ENCODE data around the gene LGALS3BP.

The LGALS3BP gene

DNA sequence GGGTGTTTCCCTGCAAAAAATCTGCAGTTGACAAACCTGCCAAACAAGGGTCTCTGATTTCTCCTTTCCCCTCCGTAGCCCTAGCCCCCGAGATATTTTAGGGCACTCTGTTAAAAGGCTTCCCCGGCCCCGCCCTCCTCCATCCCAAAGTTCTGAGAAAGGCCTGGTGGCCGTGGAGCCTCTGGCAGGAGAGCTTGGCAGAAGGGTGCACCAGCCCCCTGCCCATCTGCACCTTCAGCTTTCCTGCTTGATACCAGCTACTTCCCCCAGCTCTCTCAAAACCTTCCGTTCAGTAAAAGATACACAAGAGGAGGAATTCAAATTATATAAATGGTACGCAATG lies 30.6 kb upstream of the LGALS3BP start:
- Histone ChIP-seq H3K4me3 (ENCODE audit: low read depth, low read length) (peak overlapping the region; percentile 91), H3K4me1 (ENCODE audit: control insufficient read depth, insufficient read depth, low read length) (peaks cover 14% of the 10 kb centered on the region), H3K27ac (ENCODE audit: low read depth, low read length) (no peak overlapping the region), H3K9ac (ENCODE audit: low read length) (peak overlapping the region; percentile 46), H3K9me3 (ENCODE audit: control insufficient read depth, insufficient read depth, low read depth, low read length) (peaks cover 34% of the 10 kb centered on the region), H3K27me3 (ENCODE audit: control insufficient read depth, insufficient read depth, low read length) (peaks cover 39% of the 10 kb centered on the region), H3K36me3 (ENCODE audit: control insufficient read depth, insufficient read depth, low read length) (peaks cover 5% of the 10 kb centered on the region; the same call in 1 of the 2 replicates)

DNA sequence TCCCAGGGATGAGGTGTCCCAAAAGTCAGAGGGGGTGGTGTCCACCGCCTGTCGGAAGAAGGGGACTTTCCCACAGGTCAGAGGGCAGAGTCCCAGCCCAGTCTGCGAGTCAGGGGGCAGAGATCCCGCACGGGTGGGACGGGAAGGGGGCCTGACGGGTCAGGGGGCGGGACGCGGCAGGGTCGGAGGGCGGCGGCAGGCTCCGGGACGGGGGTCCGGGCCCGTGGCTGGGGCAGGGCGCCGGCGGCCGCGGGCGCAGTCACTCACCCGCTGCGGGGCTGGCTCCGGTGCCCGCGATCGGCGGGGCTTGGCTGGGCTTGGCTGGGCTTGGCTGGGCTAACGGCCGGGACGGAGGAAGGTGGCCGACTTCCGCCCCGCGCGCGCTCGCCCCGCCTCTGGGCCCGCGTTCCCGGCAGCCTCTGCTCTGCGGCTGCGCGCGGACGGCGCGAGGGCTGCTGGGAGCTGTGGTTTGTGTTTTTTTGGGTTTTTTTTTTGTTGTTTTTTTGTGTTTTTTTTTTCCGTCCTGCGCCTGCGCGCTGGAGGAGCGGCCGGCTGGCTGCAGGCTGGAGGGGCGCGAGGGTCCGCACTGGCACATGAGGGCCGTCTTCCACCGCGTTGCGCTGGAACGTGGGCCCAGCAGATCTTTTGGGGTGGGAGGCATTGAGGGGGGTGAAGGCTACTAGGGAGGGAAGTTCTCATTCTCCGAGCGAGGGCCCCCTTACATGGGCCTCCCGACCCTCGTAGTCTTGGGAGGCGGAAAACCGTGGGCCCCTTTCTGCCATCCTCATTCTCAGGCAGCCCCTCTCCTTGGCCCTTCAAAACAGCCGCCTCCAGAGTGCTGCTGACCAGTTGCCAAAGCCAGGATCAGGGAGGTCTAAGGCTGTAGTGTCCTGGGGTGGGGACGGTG lies 29.9 kb upstream of the LGALS3BP start, which contains the start of gene CANT1:
Gene CANT1 (minus strand): TSS at position 368 of the 907 bp plus-strand sequence. CDS start 12,142 bp downstream, outside the sequence.
- Histone ChIP-seq H3K9ac (ENCODE audit: low read length) (peak within 1 kb of the TSS; percentile 69), H3K4me1 (ENCODE audit: control insufficient read depth, insufficient read depth, low read length) (peaks cover 14% of the 10 kb centered on the region), H3K36me3 (ENCODE audit: control insufficient read depth, insufficient read depth, low read length) (peaks cover 5% of the 10 kb centered on the region; the same call in 1 of the 2 replicates), H3K27ac (ENCODE audit: low read depth, low read length) (no peak within 1 kb of the TSS), H3K4me3 (ENCODE audit: low read depth, low read length) (peak within 1 kb of the TSS; percentile 91), H3K9me3 (ENCODE audit: control insufficient read depth, insufficient read depth, low read depth, low read length) (peaks cover 28% of the 10 kb centered on the region), H3K27me3 (ENCODE audit: control insufficient read depth, insufficient read depth, low read length) (peaks cover 41% of the 10 kb centered on the region)

DNA sequence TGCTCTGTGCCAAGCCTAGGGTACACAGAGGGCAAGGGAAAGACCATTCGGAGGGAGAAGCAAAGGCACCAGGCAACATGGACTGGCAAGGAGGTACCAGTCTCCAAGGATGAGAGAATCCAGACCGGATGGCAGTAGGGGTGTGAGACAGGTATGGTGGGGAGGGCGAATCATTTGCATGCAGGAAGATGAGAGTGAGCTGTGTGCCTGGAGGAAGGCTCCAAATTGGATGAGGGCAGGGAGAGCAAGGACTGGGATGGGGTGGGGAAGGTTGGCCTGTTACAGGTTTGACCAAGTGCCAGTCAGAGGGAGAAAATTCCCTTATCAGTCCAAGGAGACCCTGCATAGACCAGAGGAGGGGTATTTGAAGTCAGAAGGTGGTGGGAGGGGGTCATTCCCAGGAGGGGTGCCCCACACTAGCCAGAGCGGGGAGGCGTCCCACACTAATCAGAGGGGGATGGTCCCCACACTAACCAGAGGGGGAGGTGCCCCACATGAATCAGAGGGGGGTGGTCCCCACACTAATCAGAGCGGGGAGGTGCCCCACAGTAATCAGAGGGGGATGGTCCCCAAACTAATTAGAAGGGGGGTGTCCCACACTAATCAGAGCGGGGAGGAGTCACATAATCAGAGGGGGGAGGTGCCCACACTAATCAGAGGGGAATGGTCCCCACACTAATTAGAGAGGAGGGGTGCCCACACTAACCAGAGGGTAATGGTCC lies 29.1 kb upstream of the LGALS3BP start:
- peaks cover 41% of the 10 kb centered on the region for H3K27me3 ChIP-seq (ENCODE audit: control insufficient read depth, insufficient read depth, low read length)
- H3K36me3 ChIP-seq (ENCODE audit: control insufficient read depth, insufficient read depth, low read length) = peaks cover 5% of the 10 kb centered on the region; the same call in 1 of the 2 replicates
- peaks cover 20% of the 10 kb centered on the region for H3K9me3 ChIP-seq (ENCODE audit: control insufficient read depth, insufficient read depth, low read depth, low read length)
- peak overlapping the region; percentile 69 for H3K9ac ChIP-seq (ENCODE audit: low read length)
- no peak overlapping the region for H3K27ac ChIP-seq (ENCODE audit: low read depth, low read length)
- H3K4me1 ChIP-seq (ENCODE audit: control insufficient read depth, insufficient read depth, low read length) = peaks cover 14% of the 10 kb centered on the region
- peak overlapping the region; percentile 91 for H3K4me3 ChIP-seq (ENCODE audit: low read depth, low read length)

DNA sequence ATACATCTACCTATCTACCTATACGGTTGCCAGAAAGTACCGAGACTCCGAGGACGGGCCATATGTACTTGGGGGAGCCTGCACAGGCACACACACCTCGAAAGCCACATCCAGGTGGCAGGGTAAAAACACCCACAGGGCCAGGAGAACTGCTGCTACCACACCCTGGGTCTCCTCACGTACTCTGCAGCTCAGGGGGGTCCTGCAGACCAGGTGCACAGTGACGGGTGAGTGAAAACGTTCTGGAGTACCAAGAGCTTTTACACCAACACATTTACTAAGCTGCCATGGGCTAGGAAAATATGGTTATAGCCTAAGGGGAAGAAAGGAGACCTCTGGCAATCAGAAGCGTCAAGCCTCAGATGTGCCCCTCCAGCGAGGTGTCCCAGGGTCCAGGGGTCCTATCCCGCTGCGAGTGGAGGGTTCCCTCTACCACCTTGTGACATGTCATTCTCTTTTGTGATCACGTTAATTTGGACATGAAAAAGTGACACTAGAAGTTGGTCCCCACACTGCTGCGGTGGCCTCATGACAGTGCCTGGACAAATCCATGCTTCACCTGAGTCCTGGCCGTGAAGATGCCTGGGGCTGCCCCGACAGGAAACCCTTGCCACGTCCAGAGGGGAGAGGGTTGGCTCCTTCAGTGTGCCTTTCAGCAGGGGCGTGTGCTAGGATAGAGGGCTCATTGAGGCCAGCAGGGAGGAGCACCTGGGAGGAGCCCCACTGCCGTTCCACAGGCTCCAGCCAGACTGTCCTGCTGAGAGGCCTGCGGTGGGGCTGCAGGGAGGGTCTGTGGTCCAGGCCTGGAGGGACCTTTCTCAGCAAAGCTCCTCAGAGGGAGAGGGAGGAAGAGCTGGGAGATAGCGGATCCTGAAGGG lies 28.0 kb upstream of the LGALS3BP start:
- Histone ChIP-seq H3K9ac (ENCODE audit: low read length) (no peak overlapping the region), H3K27ac (ENCODE audit: low read depth, low read length) (no peak overlapping the region), H3K4me1 (ENCODE audit: control insufficient read depth, insufficient read depth, low read length) (peaks cover 14% of the 10 kb centered on the region), H3K36me3 (ENCODE audit: control insufficient read depth, insufficient read depth, low read length) (peaks cover 5% of the 10 kb centered on the region; the same call in 1 of the 2 replicates), H3K27me3 (ENCODE audit: control insufficient read depth, insufficient read depth, low read length) (peaks cover 52% of the 10 kb centered on the region), H3K4me3 (ENCODE audit: low read depth, low read length) (no peak overlapping the region), H3K9me3 (ENCODE audit: control insufficient read depth, insufficient read depth, low read depth, low read length) (peaks cover 10% of the 10 kb centered on the region)

DNA sequence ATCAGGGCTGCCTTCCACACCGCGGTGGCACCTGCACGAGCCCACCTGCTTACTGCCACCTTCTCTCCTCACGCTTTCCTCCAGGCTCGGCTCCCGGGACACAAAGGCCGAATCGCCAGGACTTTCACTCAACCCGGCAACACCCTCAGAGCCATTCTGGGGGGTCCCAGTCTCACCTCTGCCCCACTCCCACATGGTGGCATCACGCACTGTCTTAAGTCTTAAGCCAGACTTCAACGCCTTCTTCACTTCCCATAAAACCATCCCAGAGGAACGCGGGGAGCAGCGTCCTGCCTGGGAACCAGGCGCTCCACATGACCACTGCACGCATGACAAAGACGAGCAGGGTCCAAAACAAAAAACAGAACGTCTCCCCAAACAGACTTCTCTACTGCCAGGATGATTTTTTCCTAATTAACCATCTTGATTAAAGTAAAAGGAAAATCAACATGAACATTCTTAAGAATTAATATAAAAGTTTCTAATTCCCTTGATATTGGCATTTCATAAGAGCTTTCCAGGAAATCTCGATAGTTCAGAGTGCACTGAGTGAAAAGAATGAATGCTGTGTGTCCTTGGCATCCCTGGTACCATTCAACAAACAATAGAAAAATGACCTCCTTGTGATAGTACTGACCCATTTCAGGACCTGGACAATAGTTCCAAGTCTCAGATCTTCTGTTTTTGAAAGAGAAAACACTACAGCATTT lies 27.2 kb upstream of the LGALS3BP start:
- 0 out of 2 replicates have a peak, but pooled peaks cover 3% of the 10 kb centered on the region for H3K9me3 ChIP-seq (ENCODE audit: control insufficient read depth, insufficient read depth, low read depth, low read length)
- peaks cover 60% of the 10 kb centered on the region for H3K27me3 ChIP-seq (ENCODE audit: control insufficient read depth, insufficient read depth, low read length)
- H3K4me1 ChIP-seq (ENCODE audit: control insufficient read depth, insufficient read depth, low read length) = peaks cover 14% of the 10 kb centered on the region
- H3K4me3 ChIP-seq (ENCODE audit: low read depth, low read length) = no peak overlapping the region
- no peak overlapping the region for H3K9ac ChIP-seq (ENCODE audit: low read length)
- H3K27ac ChIP-seq (ENCODE audit: low read depth, low read length) = no peak overlapping the region
- peaks cover 5% of the 10 kb centered on the region; the same call in 1 of the 2 replicates for H3K36me3 ChIP-seq (ENCODE audit: control insufficient read depth, insufficient read depth, low read length)

DNA sequence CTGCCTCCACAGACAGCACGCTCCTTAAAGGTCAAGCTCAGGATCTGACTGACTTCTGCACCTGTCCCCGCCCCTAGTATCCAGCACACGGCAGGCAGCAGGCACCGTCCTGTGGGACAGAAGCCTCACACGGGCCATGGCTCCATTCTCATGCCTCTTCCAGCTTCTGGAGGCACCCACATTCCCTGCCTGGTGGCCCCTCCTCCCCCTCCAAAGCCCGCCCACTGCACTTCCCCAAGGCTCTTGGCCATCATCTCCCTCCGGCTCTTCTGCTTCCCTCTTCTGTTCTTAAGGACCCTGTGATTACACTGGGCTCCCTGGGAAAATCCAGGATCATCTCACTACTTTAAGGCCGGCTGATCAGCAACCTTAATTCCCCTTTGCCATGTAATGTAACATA lies 26.3 kb upstream of the LGALS3BP start:
- Histone ChIP-seq H3K4me3 (ENCODE audit: low read depth, low read length) (no peak overlapping the region), H3K36me3 (ENCODE audit: control insufficient read depth, insufficient read depth, low read length) (peaks cover 5% of the 10 kb centered on the region; the same call in 1 of the 2 replicates), H3K9ac (ENCODE audit: low read length) (no peak overlapping the region), H3K27me3 (ENCODE audit: control insufficient read depth, insufficient read depth, low read length) (peaks cover 68% of the 10 kb centered on the region), H3K4me1 (ENCODE audit: control insufficient read depth, insufficient read depth, low read length) (peaks cover 14% of the 10 kb centered on the region), H3K9me3 (ENCODE audit: control insufficient read depth, insufficient read depth, low read depth, low read length) (no peaks in the 10 kb centered on the region), H3K27ac (ENCODE audit: low read depth, low read length) (no peak overlapping the region)

DNA sequence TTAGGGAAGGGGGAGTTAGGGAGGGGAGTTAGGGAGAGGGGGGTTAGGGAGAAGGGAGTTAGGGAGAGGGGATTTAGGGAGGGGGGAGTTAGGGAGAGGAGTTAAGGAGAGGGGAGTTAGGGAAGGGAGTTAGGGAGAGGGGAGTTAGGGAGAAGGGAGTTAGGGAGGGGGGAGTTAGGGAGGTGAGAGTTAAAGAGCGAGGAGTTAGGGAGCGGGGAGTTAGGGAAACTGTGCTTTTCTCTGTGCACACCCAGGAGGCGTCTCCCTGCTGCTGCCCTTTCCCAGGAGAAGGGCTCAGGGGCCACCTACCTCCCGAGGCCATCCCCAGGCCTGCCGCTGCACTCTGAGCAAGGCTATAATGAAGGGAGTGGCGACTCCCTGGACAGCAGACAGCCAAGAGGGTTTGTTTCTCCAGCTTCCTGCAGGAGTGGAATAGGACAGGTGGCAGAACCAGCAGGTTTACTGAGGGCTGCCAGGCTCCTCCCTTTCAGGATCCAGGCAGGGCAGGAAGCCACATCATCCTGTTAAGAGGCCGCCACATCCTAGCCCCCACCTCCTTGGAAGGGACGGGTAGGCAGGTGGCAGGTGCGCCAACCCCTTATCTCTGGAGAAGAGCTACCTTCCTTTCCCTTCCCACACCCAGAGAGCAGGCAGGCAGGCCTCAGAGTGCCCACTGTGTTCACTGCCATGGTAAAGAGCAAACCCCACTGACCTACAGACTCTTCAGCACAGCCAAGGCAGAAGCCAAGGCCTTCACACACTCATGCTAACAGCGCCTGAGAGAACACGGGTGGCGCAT lies 25.5 kb upstream of the LGALS3BP start:
- H3K4me3 ChIP-seq (ENCODE audit: low read depth, low read length) = no peak overlapping the region
- H3K9me3 ChIP-seq (ENCODE audit: control insufficient read depth, insufficient read depth, low read depth, low read length) = no peaks in the 10 kb centered on the region
- peaks cover 5% of the 10 kb centered on the region; the same call in 1 of the 2 replicates for H3K36me3 ChIP-seq (ENCODE audit: control insufficient read depth, insufficient read depth, low read length)
- no peak overlapping the region for H3K9ac ChIP-seq (ENCODE audit: low read length)
- H3K27ac ChIP-seq (ENCODE audit: low read depth, low read length) = no peak overlapping the region
- peaks cover 76% of the 10 kb centered on the region for H3K27me3 ChIP-seq (ENCODE audit: control insufficient read depth, insufficient read depth, low read length)
- H3K4me1 ChIP-seq (ENCODE audit: control insufficient read depth, insufficient read depth, low read length) = peaks cover 14% of the 10 kb centered on the region

DNA sequence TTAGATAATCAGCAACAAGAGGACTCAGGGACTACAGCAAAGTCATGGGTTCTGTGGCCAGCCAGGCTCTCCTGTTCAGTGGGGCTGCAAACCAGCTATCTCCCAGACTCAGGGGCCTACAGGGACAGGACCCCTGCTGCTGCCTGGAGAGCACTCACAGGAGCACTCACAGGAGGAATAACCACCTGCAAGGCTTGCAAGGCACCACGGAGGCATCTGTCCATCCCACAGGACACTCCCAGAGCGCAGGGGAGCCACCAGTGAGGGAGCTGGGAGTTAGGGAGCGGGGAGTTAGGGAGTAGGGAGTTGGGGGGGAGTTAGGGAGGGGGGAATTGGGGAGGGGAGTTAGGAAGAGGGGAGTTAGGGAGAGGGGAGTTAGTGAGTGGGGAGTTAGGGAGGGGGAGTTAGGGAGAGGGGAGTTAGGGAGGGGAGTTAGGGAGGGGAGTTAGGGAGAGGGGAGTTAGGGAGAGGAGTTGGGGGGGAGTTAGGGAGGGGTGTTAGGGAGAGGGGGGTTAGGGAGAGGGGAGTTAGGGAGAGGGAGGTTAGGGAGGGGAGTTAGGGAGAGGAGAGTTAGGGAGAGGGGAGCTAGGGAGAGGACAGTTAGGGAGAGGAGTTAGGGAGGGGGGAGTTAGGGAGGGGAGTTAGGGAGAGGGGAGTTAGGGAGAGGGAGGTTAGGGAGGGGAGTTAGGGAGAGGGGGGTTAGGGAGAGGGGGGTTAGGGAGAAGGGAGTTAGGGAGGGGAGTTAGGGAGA lies 24.1 kb upstream of the LGALS3BP start:
- Histone ChIP-seq H3K9me3 (ENCODE audit: control insufficient read depth, insufficient read depth, low read depth, low read length) (no peaks in the 10 kb centered on the region), H3K27ac (ENCODE audit: low read depth, low read length) (no peak overlapping the region), H3K4me1 (ENCODE audit: control insufficient read depth, insufficient read depth, low read length) (peaks cover 5% of the 10 kb centered on the region), H3K4me3 (ENCODE audit: low read depth, low read length) (no peak overlapping the region), H3K27me3 (ENCODE audit: control insufficient read depth, insufficient read depth, low read length) (peaks cover 76% of the 10 kb centered on the region), H3K9ac (ENCODE audit: low read length) (no peak overlapping the region), H3K36me3 (ENCODE audit: control insufficient read depth, insufficient read depth, low read length) (peaks cover 6% of the 10 kb centered on the region; the same call in 1 of the 2 replicates)
